H1 (cell line): ENCODE results near the gene FOXC1. TPM values are rescaled to one million over a fixed set of nuclear protein-coding genes. Genes with fewer than 3 reads are reported as not detected.

ENCODE experiments used
- CTCF ChIA-PET: fragments of 300-600 bp; sonication (Branson Sonifier 250); formaldehyde crosslinking; loops from one replicate; lab custom pipeline; 2021; ENCODE audit not compliant: partially characterized antibody; lab: Charles Lee
- POLR2A ChIA-PET: fragments of 300-600 bp; sonication (Branson Sonifier 250); formaldehyde crosslinking; loops from one replicate; lab custom pipeline; 2021; ENCODE audit warnings: inconsistent platforms; ENCODE audit not compliant: partially characterized antibody; lab: Charles Lee
- DNase-seq, 2 experiments: peaks; one replicate each; pipeline versions ENCODE4 v3.0.0 to v3.0.0-alpha.2; 2010 to 2022; ENCODE audit warnings: low spot score in 2 of 2, low read depth in 1 of 2, mixed read lengths in 1 of 2
- FAIRE-seq: peaks from 2 replicates; lab custom pipeline; 2011; peaks lifted over from hg19 to GRCh38; lab: Jason Lieb, UNC
- H2AFZ ChIP-seq: 2 replicates; pipeline ENCODE4 v1.8.1; 2012; ENCODE audit warnings: low read length, inconsistent platforms
- H2AK5ac ChIP-seq: 2 replicates; pipeline ENCODE4 v1.6.1; 2013; ENCODE audit warnings: low read depth, low read length
- H2BK120ac ChIP-seq: replicated peaks from 2 replicates; pipeline ENCODE3; 2013; ENCODE audit warnings: low read depth, low read length, inconsistent platforms
- H2BK12ac ChIP-seq: 2 replicates; pipeline ENCODE4 v1.6.1; 2013; ENCODE audit warnings: low read depth, low read length
- H2BK15ac ChIP-seq: 2 replicates; pipeline ENCODE4 v1.6.1; 2013; ENCODE audit warnings: low read length
- H2BK20ac ChIP-seq: 2 replicates; pipeline ENCODE4 v1.6.1; 2013; ENCODE audit warnings: low read length
- H2BK5ac ChIP-seq: 2 replicates; pipeline ENCODE4 v1.6.1; 2013; ENCODE audit warnings: low read depth, low read length
- H3K14ac ChIP-seq: 2 replicates; pipeline ENCODE4 v1.6.1; 2013; ENCODE audit warnings: inconsistent platforms; ENCODE audit not compliant: insufficient read length
- H3K18ac ChIP-seq: 2 replicates; pipeline ENCODE4 v1.6.1; 2013; ENCODE audit warnings: low read length; ENCODE audit errors: extremely low read depth
- H3K23ac ChIP-seq: 2 replicates; pipeline ENCODE4 v1.6.1; 2013; ENCODE audit warnings: inconsistent platforms; ENCODE audit not compliant: insufficient read length
- H3K23me2 ChIP-seq: 2 replicates; pipeline ENCODE4 v1.6.1; 2013; ENCODE audit warnings: low read depth, low read length
- H3K27ac ChIP-seq: 2 replicates; pipeline ENCODE4 v1.6.1; 2011; ENCODE audit warnings: low read depth, low read length, inconsistent platforms
- H3K27me3 ChIP-seq, 4 experiments: replicated peaks in 1 of 4; 1 replicate in 1 of 4; 2 replicates in 3 of 4; pipeline versions ENCODE4 v1.6.1 to v1.8.1; 2011 to 2013; ENCODE audit warnings: low read length in 3 of 4, mild to moderate bottlenecking in 3 of 4, inconsistent platforms in 2 of 4, mixed read lengths in 2 of 4, moderate library complexity in 1 of 4; ENCODE audit not compliant: control insufficient read depth in 3 of 4, insufficient read depth in 3 of 4; ENCODE audit errors: extremely low read depth in 1 of 4
- H3K36me3 ChIP-seq, 4 experiments: 2 replicates each; pipeline versions ENCODE4 v1.6.1 to v1.8.1; 2011 to 2013; ENCODE audit warnings: mild to moderate bottlenecking in 4 of 4, low read length in 3 of 4, moderate library complexity in 2 of 4, control low read depth in 1 of 4, inconsistent platforms in 1 of 4; ENCODE audit not compliant: insufficient read depth in 4 of 4, control insufficient read depth in 2 of 4
- H3K4ac ChIP-seq: replicated peaks from 2 replicates; pipeline ENCODE3; 2013; ENCODE audit warnings: low read length, low read depth, mixed read lengths, inconsistent platforms; ENCODE audit not compliant: insufficient read length
- H3K4me1 ChIP-seq, 4 experiments: replicated peaks in 1 of 4; 1 replicate in 1 of 4; 2 replicates in 3 of 4; pipeline versions ENCODE4 v1.6.1 to v1.8.1; 2011 to 2013; ENCODE audit warnings: low read length in 3 of 4, inconsistent platforms in 2 of 4, mixed read lengths in 1 of 4; ENCODE audit not compliant: insufficient read depth in 4 of 4, control insufficient read depth in 3 of 4
- H3K4me2 ChIP-seq, 2 experiments: 2 replicates each; pipeline versions ENCODE4 v1.6.1 to v1.8.1; 2011 to 2013; ENCODE audit warnings: low read depth in 2 of 2, low read length in 2 of 2, control low read depth in 1 of 2, inconsistent platforms in 1 of 2, mild to moderate bottlenecking in 1 of 2; ENCODE audit not compliant: insufficient read depth in 1 of 2
- H3K4me3 ChIP-seq, 4 experiments: fragments of 200-600, 300-600 bp in 1 of 4; sonication (generic), shearing (Covaris generic), sonication (Bioruptor Twin) in 1 of 4; 2 replicates each; pipeline versions ENCODE4 v1.5.1 to v1.8.1; 2011 to 2016; ENCODE audit warnings: low read length in 4 of 4, low read depth in 3 of 4, control low read depth in 2 of 4, inconsistent platforms in 2 of 4, mild to moderate bottlenecking in 2 of 4, mixed read lengths in 1 of 4, moderate library complexity in 1 of 4; ENCODE audit not compliant: insufficient read depth in 2 of 4; ENCODE audit errors: extremely low read depth in 1 of 4
- H3K56ac ChIP-seq: replicated peaks from 2 replicates; pipeline ENCODE3; 2013; ENCODE audit warnings: low read depth, mild to moderate bottlenecking, mixed read lengths, low read length, inconsistent platforms; ENCODE audit not compliant: insufficient read length
- H3K79me1 ChIP-seq: 2 replicates; pipeline ENCODE4 v1.6.1; 2013; ENCODE audit warnings: low read depth, low read length, control low read depth
- H3K79me2 ChIP-seq, 2 experiments: 2 replicates each; pipeline versions ENCODE4 v1.6.1 to v1.8.1; 2012 to 2013; ENCODE audit warnings: low read length in 2 of 2, mild to moderate bottlenecking in 2 of 2, inconsistent platforms in 1 of 2; ENCODE audit not compliant: insufficient read depth in 2 of 2, control insufficient read depth in 1 of 2
- H3K9ac ChIP-seq, 4 experiments: replicated peaks in 1 of 4; 1 replicate in 1 of 4; 2 replicates in 3 of 4; pipeline versions ENCODE4 v1.6.1 to v1.8.1; 2011 to 2013; ENCODE audit warnings: low read depth in 3 of 4, low read length in 3 of 4, control low read depth in 2 of 4, mild to moderate bottlenecking in 2 of 4, moderate library complexity in 2 of 4, inconsistent platforms in 1 of 4; ENCODE audit errors: extremely low read depth in 1 of 4
- H3K9me3 ChIP-seq, 2 experiments: 2 replicates each; pipeline versions ENCODE4 v1.6.1 to v1.8.1; 2012 to 2013; ENCODE audit warnings: mild to moderate bottlenecking in 2 of 2, moderate library complexity in 2 of 2, control low read depth in 1 of 2, inconsistent platforms in 1 of 2, low read depth in 1 of 2, low read length in 1 of 2, mixed read lengths in 1 of 2; ENCODE audit not compliant: insufficient read depth in 2 of 2
- H4K20me1 ChIP-seq, 2 experiments: replicated peaks in 1 of 2; 2 replicates each; pipeline versions ENCODE3 to v1.8.1; 2011 to 2013; ENCODE audit warnings: inconsistent platforms in 2 of 2, low read length in 2 of 2, mild to moderate bottlenecking in 1 of 2; ENCODE audit not compliant: insufficient read depth in 2 of 2, control insufficient read depth in 1 of 2
- H4K5ac ChIP-seq: 2 replicates; pipeline ENCODE4 v1.6.1; 2013; ENCODE audit warnings: low read length, low read depth, mixed read lengths, inconsistent platforms; ENCODE audit not compliant: insufficient read length
- H4K8ac ChIP-seq: 2 replicates; pipeline ENCODE4 v1.8.0; 2013; ENCODE audit warnings: mild to moderate bottlenecking, moderate library complexity, low read length, inconsistent platforms; ENCODE audit not compliant: insufficient read depth; ENCODE audit errors: extremely low read depth
- H4K91ac ChIP-seq: replicated peaks from 2 replicates; pipeline ENCODE3; 2013; ENCODE audit warnings: low read length, mixed read lengths, inconsistent platforms; ENCODE audit not compliant: insufficient read length
- RAD21 ChIP-seq, 2 experiments: IDR thresholded peaks in 1 of 2; conservative IDR thresholded peaks in 1 of 2; 2 replicates each; pipeline ENCODE4 v1.6.1; 2011; ENCODE audit warnings: low read depth in 2 of 2, low read length in 2 of 2, improper control_type of control experiment in 1 of 2, inconsistent platforms in 1 of 2, mild to moderate bottlenecking in 1 of 2, moderate library complexity in 1 of 2
- TAF1 ChIP-seq: IDR thresholded peaks from 2 replicates; pipeline ENCODE4 v1.6.1; 2011; ENCODE audit warnings: mild to moderate bottlenecking, low read depth, low read length
- WGBS, 2 experiments: shearing (Covaris generic) in 1 of 2; methylation state at CpG; one replicate each; pipeline versions ENCODE4 v1.1.6 to v1.1.7; 2013 to 2015; ENCODE audit warnings: low lambda C conversion rate in 2 of 2, mixed read lengths in 2 of 2, inconsistent platforms in 1 of 2, low coverage in 1 of 2, missing lambda C conversion rate in 1 of 2; ENCODE audit not compliant: insufficient replicate concordance in 2 of 2, insufficient coverage in 1 of 2, insufficient read length in 1 of 2; ENCODE audit errors: extremely low coverage in 1 of 2, missing lambda C conversion rate in 1 of 2; 5-methylcytosine and 5-hydroxymethylcytosine counted together
- polyA plus RNA-seq, 7 experiments: library from polyadenylated mRNA; depleted of rRNA in 3 of 7; stranded (reverse) in 5 of 7; unstranded in 2 of 7; fragments of >200 nt in 5 of 7; fragments of 200-250 nt in 2 of 7; gene quantifications; 1 replicate in 5 of 7; 2 replicates in 1 of 7; 4 replicates in 1 of 7; pipeline versions ENCODE4 v1.2.1 to v1.2.3, GENCODE V29; 2011 to 2013; ENCODE audit warnings: missing spikeins in 2 of 7, mixed read lengths in 2 of 7
- total RNA-seq: library from RNA; stranded (reverse); fragmentation: NEBNext Ultra II Directional; extraction: Animal tissue kit (Norgen Biotek cat#: 25700); gene quantifications from 2 replicates; pipeline ENCODE4 v1.2.1, GENCODE V29; 2021

The FOXC1 gene
- total and polyA plus RNA-seq, 2 of the 8 experiments (the other 6 are each of a cell fraction or from before 2014, with no cell fraction given): 0.22 TPM; not detected in 1

DNA sequence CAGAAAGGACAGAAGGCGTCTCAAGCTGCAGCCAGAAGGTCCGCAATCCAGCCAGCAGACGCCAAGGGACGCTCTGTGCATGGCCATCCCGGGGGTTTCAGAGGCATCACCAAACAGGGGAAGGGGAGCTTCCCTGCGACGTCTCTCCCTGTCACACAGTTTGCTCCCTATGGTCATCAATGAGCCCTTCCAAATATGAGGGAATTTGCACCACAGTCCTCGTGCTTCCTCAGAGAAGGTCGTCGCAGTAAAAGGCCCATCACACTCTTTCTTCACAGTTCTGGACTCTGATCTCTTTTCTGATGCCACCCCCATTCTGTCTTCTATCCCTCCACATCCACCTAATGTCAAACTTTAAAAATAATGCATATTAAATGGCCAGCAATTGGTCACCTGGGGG is 10.2 kb upstream of the FOXC1 start:
- no peak overlapping the region for H2BK15ac ChIP-seq
- FAIRE-seq: no peak
- no peak overlapping the region for H3K4me3 ChIP-seq
- H2BK12ac ChIP-seq: no peak overlapping the region
- no peak overlapping the region for H2AFZ ChIP-seq
- H3K4me2 ChIP-seq: no peak overlapping the region
- no peaks in the 10 kb centered on the region for H3K79me2 ChIP-seq
- no peak for DNase-seq
- H3K9me3 ChIP-seq: no peaks in the 10 kb centered on the region
- H3K27me3 ChIP-seq: peaks cover 4 to 23% (median 18%) of the 10 kb centered on the region in 4 experiments
- no peaks in the 10 kb centered on the region; the same call in 1 of the 2 replicates for H3K23me2 ChIP-seq
- no peak overlapping the region for H2AK5ac ChIP-seq
- H4K5ac ChIP-seq: no peak overlapping the region
- CTCF ChIA-PET: no interaction called here
- H3K4me1 ChIP-seq: peaks cover 0 to 4% (median 1%) of the 10 kb centered on the region in 4 experiments; a peak in 5 of 7 replicates
- no peak overlapping the region for H3K27ac ChIP-seq
- H3K14ac ChIP-seq: no peak overlapping the region
- H3K23ac ChIP-seq: no peak overlapping the region
- no peaks in the 10 kb centered on the region for H4K20me1 ChIP-seq
- H3K36me3 ChIP-seq: peaks cover 0 to under 1% (median 0%) of the 10 kb centered on the region in 4 experiments; a peak in 1 of 8 replicates
- no peak overlapping the region for H4K91ac ChIP-seq
- H3K18ac ChIP-seq: no peak overlapping the region
- TF ChIP-seq TAF1 (no peak), RAD21 (IDR thresholded peaks at IDR 0.05 in 1 of 2, conservative IDR thresholded peaks at IDR 0.05 in 1 of 2; ENCODE audit: low read depth in 2 of 2, low read length in 2 of 2) (peak in 1 of 2 experiments; percentile 16; a peak in 1 of 4 replicates)
- TF ChIP-seq, all 59 proteins: peak for 1
- Histone ChIP-seq H2BK120ac (no peak overlapping the region), H3K9ac (no peak overlapping the region), H3K79me1 (no peaks in the 10 kb centered on the region), H2BK5ac (no peak overlapping the region), H2BK20ac (no peak overlapping the region), H3K4ac (no peak overlapping the region), H3K56ac (no peak overlapping the region), H4K8ac (no peak overlapping the region)
- POLR2A ChIA-PET: no interaction called here
- 90% methylated on average over 10 of the region's 10 CpGs; no CpG with 5 or more reads in 1 of the 2 experiments for WGBS, 2 experiments
